ENCODE data around the gene CDH12. TPM values are rescaled to one million over a fixed set of nuclear protein-coding genes. Genes with fewer than 3 reads are reported as not detected.

The CDH12 gene
- total RNA-seq, 1 experiment from 2014 or later: not detected

DNA sequence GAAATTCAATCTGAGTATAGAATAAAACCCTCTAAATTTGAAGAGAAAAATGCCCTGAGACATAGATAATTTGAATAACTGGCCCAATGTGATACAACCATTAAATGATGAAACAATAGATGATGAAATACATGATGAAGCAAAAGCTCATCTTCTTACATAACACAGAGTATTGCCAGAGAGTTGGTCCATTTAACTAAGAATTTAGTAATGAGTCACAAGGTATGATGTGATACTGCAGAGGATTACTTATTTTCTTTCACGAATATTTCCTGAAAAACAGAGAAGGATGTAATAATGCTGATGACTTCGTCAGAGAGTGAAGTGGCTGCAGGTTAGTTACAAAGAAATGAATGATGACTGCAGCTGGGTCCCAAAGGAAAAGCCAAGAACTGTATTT lies 379.3 kb downstream of the CDH12 start:
- no peak overlapping the region for H4K91ac ChIP-seq (ENCODE audit: insufficient read length, low read depth, low read length)
- H2BK12ac ChIP-seq (ENCODE audit: insufficient read length, low read depth, low read length): no peak overlapping the region
- no peaks in the 10 kb centered on the region for H3K27me3 ChIP-seq (ENCODE audit: insufficient read depth, low read length)
- no CpG with 5 or more reads among the region's 2 CpGs for WGBS (ENCODE audit: extremely low coverage, insufficient read length, low lambda C conversion rate)
- H4K8ac ChIP-seq (replicated peaks; ENCODE audit: insufficient read length, low read depth, low read length): no peak overlapping the region
- H3K79me1 ChIP-seq (ENCODE audit: insufficient read depth, low read depth, low read length, poor library complexity, severe bottlenecking): no peaks in the 10 kb centered on the region
- Mint-ChIP-seq H3K27me3 (ENCODE audit: low read depth) (no peaks in the 10 kb centered on the region), H3K9me3 (no peaks in the 10 kb centered on the region; a peak in 1 of 5 replicates), H3K4me1 (no peaks in the 10 kb centered on the region), H3K27ac (no peak overlapping the region; a peak in 1 of 7 replicates), H3K4me3 (no peak overlapping the region), H3K36me3 (ENCODE audit: insufficient read depth in 1 of 3, low read depth in 3 of 3) (no peaks in the 10 kb centered on the region)
- no peak overlapping the region for H3K4me2 ChIP-seq (ENCODE audit: insufficient read depth, insufficient read length, low read length)
- no peak overlapping the region for H2BK15ac ChIP-seq (ENCODE audit: low read depth, low read length)
- no peak overlapping the region for H2BK120ac ChIP-seq (ENCODE audit: low read depth, low read length, poor library complexity, severe bottlenecking)
- no peak overlapping the region for H2BK20ac ChIP-seq (ENCODE audit: low read depth, low read length, poor library complexity, severe bottlenecking)
- H2AFZ ChIP-seq (ENCODE audit: low read length): no peak overlapping the region
- H3K23ac ChIP-seq (ENCODE audit: insufficient read length, low read depth, low read length): no peak overlapping the region
- no peaks in the 10 kb centered on the region for H3K23me2 ChIP-seq (ENCODE audit: insufficient read length, low read depth, low read length, poor library complexity, severe bottlenecking)
- H2BK5ac ChIP-seq (ENCODE audit: insufficient read length, low read length): no peak overlapping the region
- H3K79me2 ChIP-seq (ENCODE audit: insufficient read depth, low read length): no peaks in the 10 kb centered on the region
- no peak for DNase-seq
- no peaks in the 10 kb centered on the region for H3K4me1 ChIP-seq (ENCODE audit: insufficient read depth, low read length)
- H3T11ph ChIP-seq (ENCODE audit: low read length): no peak overlapping the region
- H3K9me3 ChIP-seq (ENCODE audit: control insufficient read depth, low read depth, low read length): no peaks in the 10 kb centered on the region
- H4K5ac ChIP-seq (ENCODE audit: insufficient read length, low read depth, low read length): no peak overlapping the region
- no peak overlapping the region for H3K9ac ChIP-seq (ENCODE audit: extremely low read depth, insufficient read length, low read length)
- no peak overlapping the region for H3K18ac ChIP-seq (ENCODE audit: insufficient read length, low read depth, low read length)
- no peak overlapping the region for H3K56ac ChIP-seq (ENCODE audit: insufficient read length, low read depth, low read length)
- H2AK5ac ChIP-seq (ENCODE audit: insufficient read length, low read length): no peak overlapping the region
- TF ChIP-seq, protein P1, sequence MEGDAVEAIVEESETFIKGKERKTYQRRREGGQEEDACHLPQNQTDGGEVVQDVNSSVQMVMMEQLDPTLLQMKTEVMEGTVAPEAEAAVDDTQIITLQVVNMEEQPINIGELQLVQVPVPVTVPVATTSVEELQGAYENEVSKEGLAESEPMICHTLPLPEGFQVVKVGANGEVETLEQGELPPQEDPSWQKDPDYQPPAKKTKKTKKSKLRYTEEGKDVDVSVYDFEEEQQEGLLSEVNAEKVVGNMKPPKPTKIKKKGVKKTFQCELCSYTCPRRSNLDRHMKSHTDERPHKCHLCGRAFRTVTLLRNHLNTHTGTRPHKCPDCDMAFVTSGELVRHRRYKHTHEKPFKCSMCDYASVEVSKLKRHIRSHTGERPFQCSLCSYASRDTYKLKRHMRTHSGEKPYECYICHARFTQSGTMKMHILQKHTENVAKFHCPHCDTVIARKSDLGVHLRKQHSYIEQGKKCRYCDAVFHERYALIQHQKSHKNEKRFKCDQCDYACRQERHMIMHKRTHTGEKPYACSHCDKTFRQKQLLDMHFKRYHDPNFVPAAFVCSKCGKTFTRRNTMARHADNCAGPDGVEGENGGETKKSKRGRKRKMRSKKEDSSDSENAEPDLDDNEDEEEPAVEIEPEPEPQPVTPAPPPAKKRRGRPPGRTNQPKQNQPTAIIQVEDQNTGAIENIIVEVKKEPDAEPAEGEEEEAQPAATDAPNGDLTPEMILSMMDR (conservative IDR thresholded peaks at IDR 0.05): no peak
- H3K27ac ChIP-seq (ENCODE audit: insufficient read length, low read depth, low read length): no peak overlapping the region
- H3K14ac ChIP-seq (ENCODE audit: insufficient read depth, low read length): no peak overlapping the region
- no peak overlapping the region for H3K4ac ChIP-seq (ENCODE audit: low read depth, low read length)
- no peaks in the 10 kb centered on the region for H4K20me1 ChIP-seq (ENCODE audit: control insufficient read depth, insufficient read depth, insufficient read length)
